ENCODE measurements around the gene EEF1AKMT1. TPM values are rescaled to one million over a fixed set of nuclear protein-coding genes. Genes with fewer than 3 reads are reported as not detected.
A peak's percentile ranks its signal among the peaks of the same experiment; 100 is the strongest.

Gene EEF1AKMT1
- polyA plus RNA-seq, 4 donors = 13.2 to 19.6 (median 16.4) TPM

DNA sequence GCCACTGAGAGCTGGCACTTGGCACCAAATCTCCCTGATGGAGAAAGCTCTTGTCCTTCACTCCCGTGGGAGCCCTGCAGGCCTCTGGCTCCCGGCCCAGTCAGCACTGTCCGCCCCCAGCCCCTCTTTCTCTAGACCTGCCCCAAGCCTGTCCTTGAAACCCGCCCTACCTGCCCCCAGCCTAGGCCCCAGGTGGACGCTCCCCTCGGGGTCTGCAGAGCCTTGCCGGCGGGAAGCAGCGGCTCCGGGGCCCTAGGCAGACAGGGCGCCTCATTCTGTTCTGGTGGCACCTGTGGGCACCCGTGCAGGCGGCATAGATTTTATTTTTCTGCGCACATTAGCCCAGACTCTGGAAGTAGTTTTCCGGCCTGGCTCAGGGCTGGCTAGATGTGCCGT is 52.7 kb downstream of the EEF1AKMT1 start:
- DNase-seq (ENCODE audit: low read depth in 4 of 4, low spot score in 3 of 4) = no peak

- DNase-seq (ENCODE audit: low read depth in 4 of 4, low spot score in 3 of 4) = no peak
These were observed 53.3 kb downstream of the EEF1AKMT1 start for GRCh38 chr13:20720499-20720898.

- no peak for DNase-seq (ENCODE audit: low read depth in 4 of 4, low spot score in 3 of 4)
These were observed 54.0 kb downstream of the EEF1AKMT1 start for GRCh38 chr13:20719783-20720182.

DNA sequence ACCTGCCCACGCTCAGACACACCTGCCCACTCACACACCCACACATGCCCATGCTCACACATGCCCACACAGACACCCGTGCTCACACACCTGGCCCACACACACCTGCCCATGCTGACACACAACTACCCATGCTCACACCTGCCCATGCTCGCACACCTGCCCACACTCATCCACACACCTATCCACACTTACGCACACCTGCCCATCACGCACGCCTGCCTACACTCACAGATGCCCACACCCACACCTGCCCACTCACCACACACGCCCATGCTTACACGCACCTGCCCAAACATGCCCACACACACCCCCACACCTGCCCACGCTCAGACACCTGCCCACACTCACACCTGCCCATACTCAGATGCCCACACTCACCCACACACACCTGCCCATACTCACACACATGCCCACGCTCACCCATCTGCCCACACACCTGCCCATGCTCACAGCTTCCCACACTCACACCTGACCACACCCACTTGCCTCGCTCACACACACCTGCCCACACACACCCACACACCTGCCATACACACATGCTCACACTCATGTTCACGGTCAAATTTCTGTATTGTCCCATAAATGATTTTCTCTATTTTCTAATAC is 54.7 kb downstream of the EEF1AKMT1 start:
- DNase-seq (ENCODE audit: low read depth in 4 of 4, low spot score in 3 of 4) = no peak

DNA sequence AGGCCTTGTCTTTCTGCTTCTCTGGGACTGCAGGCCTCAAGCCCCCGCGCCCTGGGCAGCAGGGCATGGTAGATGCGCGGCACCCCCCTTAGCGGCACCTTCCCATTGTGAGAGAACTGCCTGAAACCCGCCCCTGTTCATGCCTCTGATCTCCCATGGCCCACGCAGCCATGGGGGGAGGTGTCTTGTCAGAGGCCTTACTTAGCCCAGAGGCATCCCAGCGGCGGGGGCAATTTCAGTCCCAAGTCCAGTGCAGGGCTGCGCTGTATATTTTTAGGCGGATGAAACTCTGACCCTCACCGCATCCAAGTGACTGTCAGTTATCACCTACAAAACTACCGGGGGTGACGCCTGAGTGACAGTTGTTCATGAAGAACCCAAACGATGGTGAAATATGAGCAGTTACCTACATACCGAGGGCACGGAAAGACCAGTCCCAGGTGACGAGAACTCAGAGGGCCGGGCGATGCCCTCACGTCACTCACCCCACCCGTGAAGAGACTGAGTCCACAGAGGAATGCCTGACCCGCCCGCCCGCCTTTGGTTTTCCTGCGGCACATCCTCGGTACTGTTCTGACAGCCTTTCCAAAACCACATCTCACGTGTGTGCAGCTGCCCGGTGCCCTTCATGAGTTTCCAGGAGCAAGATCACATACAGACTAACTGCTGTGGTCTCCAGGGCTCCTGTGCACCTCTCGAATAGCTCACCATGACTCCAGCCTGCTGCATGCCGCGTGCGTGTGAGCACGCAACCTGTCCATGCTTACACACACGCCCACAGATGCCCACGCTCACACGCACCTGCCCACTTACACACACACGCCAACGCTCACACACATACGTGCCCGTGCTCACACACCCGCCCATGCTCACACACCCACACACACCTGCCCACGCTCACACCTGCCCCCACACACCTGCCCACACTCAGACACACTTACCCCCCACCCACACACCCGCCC is 55.9 kb downstream of the EEF1AKMT1 start:
- DNase-seq (ENCODE audit: low read depth in 4 of 4, low spot score in 3 of 4) = no peak

DNA sequence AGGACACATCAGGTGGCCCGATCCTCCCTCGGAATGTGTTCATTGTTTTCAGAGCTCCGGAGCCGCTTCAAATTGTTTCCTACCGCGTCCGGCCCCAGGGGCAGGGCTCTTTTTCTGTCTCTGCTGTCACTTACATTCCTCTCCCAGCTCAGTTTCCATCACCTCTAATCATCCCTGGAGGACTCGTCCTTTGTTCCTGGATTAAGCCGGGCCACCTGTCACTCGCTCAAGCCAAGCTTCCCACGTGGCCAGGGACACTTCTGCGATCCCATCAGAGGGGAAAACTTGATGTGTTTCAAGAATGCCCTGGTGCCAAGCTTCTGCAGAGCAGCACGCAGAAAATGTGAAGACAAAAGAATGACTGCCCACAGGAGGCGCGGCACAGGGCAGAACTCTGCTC is 56.8 kb downstream of the EEF1AKMT1 start:
- no peak for DNase-seq (ENCODE audit: low read depth in 4 of 4, low spot score in 3 of 4)

DNA sequence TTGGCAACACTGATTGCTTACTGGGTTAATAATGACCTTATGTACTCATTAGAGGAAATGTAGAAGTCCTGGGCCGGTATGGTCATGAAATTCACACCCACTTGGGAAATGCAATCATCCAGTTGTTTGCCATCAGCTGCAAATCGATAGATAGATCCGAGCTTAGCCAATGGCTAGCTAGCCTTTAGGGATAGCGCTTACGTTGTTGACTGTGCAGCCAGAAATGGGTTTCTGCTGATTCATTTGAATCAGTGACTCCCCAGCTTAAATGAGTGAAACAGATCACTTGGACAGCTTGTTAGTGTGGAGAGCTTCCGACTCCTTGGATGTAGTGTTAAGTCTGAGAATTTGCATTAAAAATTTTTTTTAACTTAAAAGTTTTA is 58.4 kb downstream of the EEF1AKMT1 start:
- DNase-seq (ENCODE audit: low read depth in 4 of 4, low spot score in 3 of 4) = no peak

GRCh38 chr13:20714563-20715329 is 59.0 kb downstream of the EEF1AKMT1 start:
- no peak for DNase-seq (ENCODE audit: low read depth in 4 of 4, low spot score in 3 of 4)

DNA sequence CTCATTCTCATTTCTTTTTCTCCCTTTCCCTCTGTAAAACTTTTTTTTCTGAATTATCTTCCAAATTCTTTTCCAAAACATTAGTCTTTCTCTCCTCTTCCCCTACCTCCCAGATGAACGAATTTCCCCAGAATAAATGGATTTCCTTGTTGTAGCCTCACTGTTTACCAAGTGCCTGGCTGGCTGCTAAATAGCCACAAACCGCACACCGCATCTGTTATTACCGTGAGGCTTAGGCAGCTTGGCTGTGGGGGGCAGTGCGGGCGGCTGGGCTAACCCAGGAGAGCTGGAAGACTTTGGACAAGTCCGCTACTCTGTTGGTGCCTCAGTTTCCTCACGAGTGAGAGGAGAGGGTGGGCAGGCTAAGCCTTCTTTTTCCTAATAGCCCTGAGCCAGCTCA is 59.6 kb downstream of the EEF1AKMT1 start:
- no peak for DNase-seq (ENCODE audit: low read depth in 4 of 4, low spot score in 3 of 4)

DNA sequence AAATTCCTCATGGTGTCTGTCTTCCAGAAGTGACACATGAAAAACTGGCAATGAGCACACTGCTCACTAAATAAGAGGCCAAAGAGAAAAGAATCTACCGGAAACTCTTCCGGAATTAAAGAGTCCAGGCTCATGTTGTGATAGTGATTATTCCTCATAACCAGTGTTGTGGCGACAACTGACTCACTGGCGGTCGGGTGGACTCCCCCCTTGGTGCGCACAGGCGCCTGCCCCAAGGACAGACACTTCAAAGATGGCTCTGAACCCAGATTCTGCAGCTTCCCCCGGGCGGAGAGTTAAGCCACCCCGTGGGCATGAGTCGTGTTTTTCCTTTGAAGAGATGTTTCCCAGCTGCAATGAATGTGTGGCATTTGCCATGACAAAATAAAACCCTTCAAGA is 60.0 kb downstream of the EEF1AKMT1 start:
- no peak for DNase-seq (ENCODE audit: low read depth in 4 of 4, low spot score in 3 of 4)

DNA sequence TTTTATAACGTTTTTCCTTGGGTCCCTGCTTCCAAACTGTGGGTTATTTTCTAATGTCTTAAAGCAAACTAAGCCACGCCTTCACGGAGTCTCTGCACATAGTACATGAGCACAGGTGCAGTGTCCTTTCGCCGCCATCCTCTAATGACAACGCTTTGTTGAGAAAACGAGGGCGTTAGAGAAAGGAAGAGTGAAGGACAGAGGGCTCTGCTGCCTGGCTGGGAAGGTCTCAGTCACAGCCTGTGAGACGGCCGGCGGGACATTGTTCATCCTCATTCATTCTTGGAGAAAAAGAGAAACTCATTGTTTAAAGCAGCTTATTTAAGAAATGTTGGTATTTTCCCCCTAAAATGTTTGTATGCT is 60.8 kb downstream of the EEF1AKMT1 start:
- no peak for DNase-seq (ENCODE audit: low read depth in 4 of 4, low spot score in 3 of 4)

- DNase-seq (ENCODE audit: low read depth in 4 of 4, low spot score in 3 of 4) = no peak
These were observed 62.3 kb downstream of the EEF1AKMT1 start for GRCh38 chr13:20711301-20712044.

- DNase-seq (ENCODE audit: low read depth in 4 of 4, low spot score in 3 of 4) = no peak
These were observed 64.0 kb downstream of the EEF1AKMT1 start for GRCh38 chr13:20709782-20710181.

DNA sequence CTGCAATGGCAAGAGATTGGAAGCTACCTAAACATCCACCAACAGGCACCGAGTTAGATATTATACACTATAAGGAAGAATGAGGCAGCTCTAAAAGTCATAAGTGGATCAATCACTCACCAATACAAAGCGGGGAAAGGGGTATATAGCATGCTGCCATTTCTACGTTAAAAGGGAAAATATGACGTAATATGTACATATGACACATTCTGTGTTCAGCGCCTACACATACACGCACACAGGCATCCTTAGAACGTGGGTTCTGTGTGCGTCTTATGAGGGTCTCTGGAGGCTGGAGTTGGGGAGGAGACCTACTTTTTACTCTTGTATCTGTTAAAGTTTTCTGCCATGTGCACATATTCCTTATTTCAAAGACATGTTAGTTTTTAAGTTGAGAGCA is 64.4 kb downstream of the EEF1AKMT1 start:
- DNase-seq (ENCODE audit: low read depth in 4 of 4, low spot score in 3 of 4) = no peak

DNA sequence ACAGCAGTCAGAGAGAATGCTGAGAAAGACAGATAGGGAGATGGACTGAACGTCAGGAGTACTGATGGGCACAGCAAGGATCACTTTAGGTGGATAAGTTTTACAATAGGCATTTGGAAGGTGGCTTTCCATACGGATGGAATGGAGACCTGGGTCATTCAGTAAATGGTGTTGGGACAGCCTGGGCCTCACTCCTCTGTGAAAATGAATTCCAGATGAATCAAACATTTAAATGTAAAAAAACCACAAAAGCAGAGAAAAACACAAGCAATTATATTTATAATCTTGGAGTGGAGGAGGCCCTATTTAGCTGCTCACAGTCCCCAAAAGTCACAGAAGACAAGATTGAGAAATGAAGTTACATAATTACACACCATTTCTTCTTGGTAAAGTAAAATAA is 65.5 kb downstream of the EEF1AKMT1 start:
- no peak for DNase-seq (ENCODE audit: low read depth in 4 of 4, low spot score in 3 of 4)

- no peak for DNase-seq (ENCODE audit: low read depth in 4 of 4, low spot score in 3 of 4)
These were observed 67.1 kb downstream of the EEF1AKMT1 start for GRCh38 chr13:20706661-20707060.

DNA sequence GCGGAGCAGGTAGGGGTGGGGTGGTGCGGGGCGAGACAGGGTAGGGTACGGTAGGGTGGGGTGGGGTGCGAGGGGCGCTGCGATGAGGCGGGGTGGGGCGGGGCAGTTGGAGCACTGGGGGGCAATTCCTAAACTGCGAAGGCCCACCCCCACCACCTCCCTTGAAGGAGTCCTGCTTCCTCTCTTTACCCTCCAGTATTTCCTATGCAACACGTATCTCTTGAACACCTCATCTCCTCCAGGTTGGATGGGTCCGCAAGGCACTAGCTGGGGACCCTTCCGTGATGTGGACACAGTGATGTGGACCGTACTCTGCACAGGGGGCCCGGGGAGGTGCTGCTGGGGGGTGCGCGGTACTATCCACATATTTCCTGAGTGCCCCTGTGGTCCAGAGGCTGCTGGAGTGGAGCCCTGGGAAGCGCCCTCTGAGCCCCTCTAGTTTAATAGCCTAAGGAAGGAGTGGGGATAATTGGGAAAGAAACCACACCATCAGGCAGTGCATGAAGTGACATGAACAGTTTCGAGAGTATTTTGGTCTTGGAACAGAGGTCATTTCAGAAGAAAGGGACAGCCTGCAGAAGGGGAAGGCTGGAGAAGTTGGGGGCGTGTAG is 69.2 kb downstream of the EEF1AKMT1 start:
- DNase-seq (ENCODE audit: low read depth in 4 of 4, low spot score in 3 of 4) = no peak

DNA sequence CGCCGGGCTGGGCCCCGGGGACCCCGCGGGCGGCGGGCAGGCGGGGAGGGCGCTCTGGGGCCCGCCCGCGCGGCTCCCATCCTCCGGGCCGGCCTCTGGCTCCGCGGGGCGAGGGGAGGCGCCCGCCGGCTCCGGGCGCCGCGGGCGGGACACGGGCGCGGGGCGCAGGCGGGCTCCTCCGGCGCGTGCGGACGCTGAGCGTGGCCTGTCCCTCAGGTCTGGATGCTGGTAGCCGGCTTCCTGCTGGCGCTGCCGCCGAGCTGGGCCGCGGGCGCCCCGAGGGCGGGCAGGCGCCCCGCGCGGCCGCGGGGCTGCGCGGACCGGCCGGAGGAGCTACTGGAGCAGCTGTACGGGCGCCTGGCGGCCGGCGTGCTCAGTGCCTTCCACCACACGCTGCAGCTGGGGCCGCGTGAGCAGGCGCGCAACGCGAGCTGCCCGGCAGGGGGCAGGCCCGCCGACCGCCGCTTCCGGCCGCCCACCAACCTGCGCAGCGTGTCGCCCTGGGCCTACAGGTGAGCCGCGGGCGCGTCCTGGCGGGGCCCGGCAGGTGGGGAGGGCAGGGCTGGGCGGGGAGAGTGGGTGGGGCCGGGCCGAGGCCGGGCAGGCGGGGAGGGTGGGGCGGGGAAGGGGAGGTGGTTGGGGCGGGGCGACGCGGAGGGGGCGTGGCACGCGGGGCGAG is 69.8 kb downstream of the EEF1AKMT1 start:
- DNase-seq (ENCODE audit: low read depth in 4 of 4, low spot score in 3 of 4) = peak in 2 of 4 donors; percentile 66 to 68

DNA sequence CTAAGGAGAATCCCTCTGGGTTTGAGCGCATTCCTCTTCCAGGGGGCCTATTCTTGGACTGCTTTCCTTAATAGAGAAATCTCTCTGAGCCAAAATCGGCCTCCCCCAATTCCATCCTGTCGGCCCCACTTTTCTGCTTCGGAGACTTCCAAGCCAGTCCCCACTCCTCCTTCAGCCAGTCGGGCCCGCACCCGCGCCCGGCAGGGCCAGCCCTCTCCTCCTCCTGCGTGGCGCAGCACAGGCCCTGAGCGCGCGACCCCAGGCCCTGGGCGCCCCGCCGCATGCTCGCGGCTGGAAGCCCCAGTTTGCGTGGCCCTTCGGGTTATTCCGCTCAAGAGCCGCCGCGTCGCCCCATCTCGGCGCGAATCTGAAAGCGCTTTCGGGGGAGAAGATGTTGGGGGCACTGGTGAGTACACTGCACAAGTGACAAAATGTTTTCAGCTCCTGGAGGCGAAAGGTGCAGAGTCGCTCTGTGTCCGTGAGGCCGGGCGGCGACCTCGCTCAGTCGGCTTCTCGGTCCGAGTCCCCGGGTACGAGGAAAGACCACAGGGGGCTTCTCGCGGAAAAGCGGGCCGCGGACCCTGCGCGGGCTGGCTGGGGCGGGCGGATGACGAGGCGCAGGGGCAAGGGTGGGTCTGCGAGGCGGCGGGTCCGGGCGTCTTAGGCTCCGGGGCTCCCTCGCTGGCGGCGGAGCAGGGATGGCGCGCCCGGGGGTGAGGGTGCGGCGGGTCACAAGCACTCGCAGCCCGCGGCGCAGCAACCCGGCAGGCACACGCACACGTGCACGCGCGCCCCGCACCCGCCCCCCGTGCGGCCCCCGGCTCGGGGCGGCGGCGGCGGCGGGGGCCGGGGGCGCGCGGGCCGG is 70.6 kb downstream of the EEF1AKMT1 start, which contains the start of gene IL17D:
Gene IL17D (plus strand): TSS at position 785 of the 865 bp plus-strand sequence. CDS start 303 bp downstream, outside the sequence.
- no peak for DNase-seq (ENCODE audit: low read depth in 4 of 4, low spot score in 3 of 4)

All from left renal pelvis (tissue), 4 donors.